GM12874 (cell line): ENCODE measurements around the gene DAAM1.

Experiments
- TF ChIP-seq, protein P1 (sequence below): IDR thresholded peaks from 2 replicates; pipeline ENCODE4 v1.5.1; 2011; ENCODE audit warnings: low read depth, mild to moderate bottlenecking, control low read depth, low read length, moderate library complexity; ENCODE audit not compliant: insufficient read depth

The DAAM1 gene

GRCh38 chr14:59318908-59319307, 130.4 kb downstream of the DAAM1 start:
- TF ChIP-seq, protein P1, sequence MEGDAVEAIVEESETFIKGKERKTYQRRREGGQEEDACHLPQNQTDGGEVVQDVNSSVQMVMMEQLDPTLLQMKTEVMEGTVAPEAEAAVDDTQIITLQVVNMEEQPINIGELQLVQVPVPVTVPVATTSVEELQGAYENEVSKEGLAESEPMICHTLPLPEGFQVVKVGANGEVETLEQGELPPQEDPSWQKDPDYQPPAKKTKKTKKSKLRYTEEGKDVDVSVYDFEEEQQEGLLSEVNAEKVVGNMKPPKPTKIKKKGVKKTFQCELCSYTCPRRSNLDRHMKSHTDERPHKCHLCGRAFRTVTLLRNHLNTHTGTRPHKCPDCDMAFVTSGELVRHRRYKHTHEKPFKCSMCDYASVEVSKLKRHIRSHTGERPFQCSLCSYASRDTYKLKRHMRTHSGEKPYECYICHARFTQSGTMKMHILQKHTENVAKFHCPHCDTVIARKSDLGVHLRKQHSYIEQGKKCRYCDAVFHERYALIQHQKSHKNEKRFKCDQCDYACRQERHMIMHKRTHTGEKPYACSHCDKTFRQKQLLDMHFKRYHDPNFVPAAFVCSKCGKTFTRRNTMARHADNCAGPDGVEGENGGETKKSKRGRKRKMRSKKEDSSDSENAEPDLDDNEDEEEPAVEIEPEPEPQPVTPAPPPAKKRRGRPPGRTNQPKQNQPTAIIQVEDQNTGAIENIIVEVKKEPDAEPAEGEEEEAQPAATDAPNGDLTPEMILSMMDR: no peak

DNA sequence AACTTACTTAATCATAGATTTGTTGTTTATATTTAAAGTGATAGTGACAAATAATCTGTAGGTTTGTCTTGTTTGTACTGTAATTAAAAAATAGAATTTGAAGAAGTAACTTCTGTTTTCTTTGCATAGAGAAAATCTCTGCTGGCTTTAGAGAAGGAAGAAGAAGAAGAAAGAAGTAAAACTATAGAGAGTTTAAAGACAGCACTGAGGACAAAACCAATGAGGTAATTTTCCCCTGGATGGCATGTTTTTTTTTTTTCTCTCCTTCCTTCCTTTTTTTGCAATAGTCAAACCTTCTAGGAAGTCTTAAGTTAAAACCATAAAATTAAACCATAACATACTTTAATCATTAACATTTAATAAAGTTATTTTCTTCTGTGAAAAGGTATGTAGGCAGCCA, 131.9 kb downstream of the DAAM1 start:
- TF ChIP-seq, protein P1: no peak

GRCh38 chr14:59320763-59321625, 132.5 kb downstream of the DAAM1 start:
- TF ChIP-seq, protein P1: no peak

GRCh38 chr14:59321626-59321949, 133.1 kb downstream of the DAAM1 start:
- TF ChIP-seq, protein P1: no peak

GRCh38 chr14:59325906-59326305, 137.4 kb downstream of the DAAM1 start:
- TF ChIP-seq, protein P1: no peak

DNA sequence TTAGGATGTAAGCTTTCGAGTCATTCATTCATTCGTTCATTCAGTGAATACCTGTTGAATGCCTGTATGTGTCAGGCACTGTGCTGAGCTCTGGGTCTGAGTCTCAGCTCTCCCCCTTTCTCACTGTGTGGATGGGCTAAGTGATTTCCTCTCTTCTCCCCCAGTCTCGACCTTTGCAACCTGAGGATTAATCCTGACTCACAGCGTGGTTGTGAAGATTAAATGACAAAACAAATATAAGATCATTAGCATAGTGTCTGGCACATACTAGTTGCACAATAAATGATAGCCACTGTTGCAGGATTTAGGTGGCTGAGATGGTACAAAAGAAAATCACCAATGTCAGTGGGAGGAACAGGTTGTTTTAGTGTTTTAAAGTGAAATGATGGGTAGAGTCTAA, 140.0 kb downstream of the DAAM1 start:
- TF ChIP-seq, protein P1: no peak

- TF ChIP-seq, protein P1: peak; percentile 10; the same call in 1 of the 2 replicates
Observed at GRCh38 chr14:59330455-59330854, 142.0 kb downstream of the DAAM1 start.

DNA sequence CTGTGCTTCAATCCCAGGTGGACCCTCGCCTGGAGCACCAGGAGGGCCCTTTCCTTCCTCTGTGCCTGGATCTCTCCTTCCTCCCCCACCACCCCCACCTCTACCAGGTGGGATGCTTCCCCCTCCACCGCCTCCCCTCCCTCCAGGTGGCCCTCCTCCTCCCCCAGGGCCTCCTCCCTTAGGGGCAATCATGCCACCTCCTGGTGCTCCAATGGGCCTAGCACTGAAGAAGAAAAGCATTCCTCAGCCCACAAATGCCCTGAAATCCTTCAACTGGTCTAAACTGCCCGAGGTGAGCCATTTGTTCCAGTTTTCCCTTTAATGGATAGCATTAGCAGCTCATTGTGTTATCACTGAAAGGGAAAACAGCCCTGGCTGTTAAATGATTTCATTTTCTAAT, 142.8 kb downstream of the DAAM1 start:
- TF ChIP-seq, protein P1: no peak
